ENCODE measurements around the gene INSIG1.

DNA sequence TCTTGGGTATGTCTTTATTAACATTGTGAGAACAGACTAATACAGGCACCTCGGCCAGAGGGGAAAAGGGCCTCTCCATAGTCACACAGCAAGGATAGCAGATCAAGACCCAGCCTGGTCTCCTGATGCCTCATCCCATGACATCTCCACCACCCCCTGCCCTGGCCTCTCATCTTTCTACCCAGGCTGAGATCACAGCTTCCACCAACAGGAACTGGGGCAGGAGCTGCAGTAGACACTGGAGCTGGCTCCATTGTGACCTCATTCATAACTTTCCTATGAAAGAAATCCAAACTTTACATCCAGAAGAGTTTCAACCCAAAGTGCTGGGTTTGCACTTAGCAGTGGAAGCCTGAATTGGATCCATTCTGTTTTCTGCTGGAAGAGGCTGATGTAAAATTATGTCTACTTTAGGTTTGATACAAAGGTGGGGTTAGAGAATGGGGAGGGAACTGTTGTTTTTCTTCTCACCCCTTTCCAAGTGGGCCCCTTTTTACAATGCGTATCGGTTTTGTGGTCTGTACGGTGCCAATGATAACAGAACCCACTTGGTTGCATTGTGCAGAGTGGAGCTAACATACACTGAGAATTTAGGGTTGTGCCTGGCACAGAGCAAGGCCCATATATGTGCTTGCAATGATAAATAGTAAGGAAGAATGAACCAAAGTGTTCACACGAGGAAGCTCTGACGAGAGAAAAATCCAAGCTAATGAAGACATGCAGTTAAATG, 28.6 kb upstream of the INSIG1 start:
- TF ChIP-seq, protein P1, sequence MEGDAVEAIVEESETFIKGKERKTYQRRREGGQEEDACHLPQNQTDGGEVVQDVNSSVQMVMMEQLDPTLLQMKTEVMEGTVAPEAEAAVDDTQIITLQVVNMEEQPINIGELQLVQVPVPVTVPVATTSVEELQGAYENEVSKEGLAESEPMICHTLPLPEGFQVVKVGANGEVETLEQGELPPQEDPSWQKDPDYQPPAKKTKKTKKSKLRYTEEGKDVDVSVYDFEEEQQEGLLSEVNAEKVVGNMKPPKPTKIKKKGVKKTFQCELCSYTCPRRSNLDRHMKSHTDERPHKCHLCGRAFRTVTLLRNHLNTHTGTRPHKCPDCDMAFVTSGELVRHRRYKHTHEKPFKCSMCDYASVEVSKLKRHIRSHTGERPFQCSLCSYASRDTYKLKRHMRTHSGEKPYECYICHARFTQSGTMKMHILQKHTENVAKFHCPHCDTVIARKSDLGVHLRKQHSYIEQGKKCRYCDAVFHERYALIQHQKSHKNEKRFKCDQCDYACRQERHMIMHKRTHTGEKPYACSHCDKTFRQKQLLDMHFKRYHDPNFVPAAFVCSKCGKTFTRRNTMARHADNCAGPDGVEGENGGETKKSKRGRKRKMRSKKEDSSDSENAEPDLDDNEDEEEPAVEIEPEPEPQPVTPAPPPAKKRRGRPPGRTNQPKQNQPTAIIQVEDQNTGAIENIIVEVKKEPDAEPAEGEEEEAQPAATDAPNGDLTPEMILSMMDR (IDR thresholded peaks at IDR 0.05; ENCODE audit: borderline replicate concordance, extremely low read depth, low read length, poor library complexity, severe bottlenecking): no peak
- no peak for TF ChIP-seq EZH2 (IDR thresholded peaks at IDR 0.05; ENCODE audit: borderline replicate concordance, low read depth, low read length, severe bottlenecking)

Measured in DND-41 (cell line).